HG03457 (cell line): ENCODE data around the gene ACBD7.

Experiments
- ATAC-seq: cut with Tn5 transposase; IDR thresholded peaks from one replicate; pipeline ENCODE4 v1.9.1; 2021; ENCODE audit warnings: moderate number of reproducible peaks; ENCODE audit not compliant: unreplicated experiment

ACBD7 gene

DNA sequence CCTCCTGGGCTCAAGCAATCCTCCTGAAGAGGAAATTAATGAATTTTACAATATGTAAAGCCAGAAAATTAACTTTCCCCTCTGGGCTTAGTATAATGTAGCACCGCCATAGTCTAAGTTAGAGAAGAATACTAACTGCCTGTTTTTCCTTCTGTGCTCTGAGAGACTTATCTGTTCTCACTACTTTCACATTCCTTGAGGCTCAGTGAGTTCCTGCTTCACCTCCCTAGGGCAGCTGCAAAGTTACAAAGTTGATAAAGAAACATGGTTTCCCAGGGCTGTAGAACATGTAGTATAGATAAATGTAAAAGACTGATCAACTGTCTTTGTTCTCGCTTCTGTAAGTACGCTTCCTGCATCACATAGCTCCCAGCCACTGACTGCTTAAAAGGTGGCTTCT lies 60.8 kb downstream of the ACBD7 start:
- no peak for ATAC-seq
